SK-N-MC (cell line): ENCODE data around the gene CD4.

Experiments
- EZH2 ChIP-seq: fragments of 200-600 bp; sonication (generic); IDR thresholded peaks from one replicate; pipeline ENCODE4 v1.6.1; 2017; ENCODE audit warnings: antibody characterized with exemption
- FOXP2 ChIP-seq: optimal IDR thresholded peaks from 2 replicates; pipeline ENCODE3; 2011; ENCODE audit warnings: mild to moderate bottlenecking, moderate library complexity; ENCODE audit not compliant: insufficient read depth; ENCODE audit errors: extremely low read length, control extremely low read depth
- POLR2AphosphoS5 ChIP-seq: IDR thresholded peaks from 2 replicates; pipeline ENCODE4 v1.6.1; 2012; ENCODE audit warnings: mild to moderate bottlenecking, low read depth, low read length, borderline replicate concordance

DNA sequence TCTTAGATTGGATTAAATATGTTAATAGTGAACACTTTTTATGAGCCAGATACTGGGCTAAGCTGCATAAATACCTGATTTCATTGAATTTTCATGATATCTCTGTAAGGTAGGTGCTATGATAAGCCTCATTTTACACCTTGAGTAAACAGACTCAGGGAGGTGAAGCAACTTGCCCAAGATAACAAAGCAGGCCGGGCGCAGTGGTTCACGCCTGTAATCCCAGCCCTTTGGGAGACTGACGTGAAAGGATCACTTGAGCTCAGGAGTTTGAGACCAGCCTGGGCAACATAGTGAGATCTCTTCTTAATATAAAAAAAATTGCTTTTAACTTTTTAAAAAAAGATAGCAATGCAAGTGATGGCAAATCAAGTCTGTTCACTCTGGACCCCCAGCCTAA, 52.7 kb downstream of the CD4 start:
- TF ChIP-seq POLR2AphosphoS5: no peak
- no peak for TF ChIP-seq EZH2
- no peak for TF ChIP-seq FOXP2
